IMR-90 (cell line): ENCODE results near the gene PNMA8C. TPM values are rescaled to one million over a fixed set of nuclear protein-coding genes. Genes with fewer than 3 reads are reported as not detected.

Experiments
- ATAC-seq: fragments of 200-7000 bp; cut with Tn5 transposase; 2 replicates; pipeline ENCODE4 v1.9.1; 2020; ENCODE audit warnings: low read depth, mild to moderate bottlenecking, moderate library complexity
- BruUV-seq: library from RNA; stranded (reverse); fragments of 400-500 nt; replicated peaks from 2 replicates; lab custom pipeline; 2021; lab: Mats Ljungman, UMichigan
- CTCF ChIA-PET: fragments of 300-600 bp; formaldehyde crosslinking; extraction: SDS; loops from one replicate; lab custom pipeline; 2021; ENCODE audit warnings: antibody characterized with exemption; lab: Yijun Ruan, JAX
- POLR2A ChIA-PET: fragments of 300-600 bp; sonication (Branson Sonifier 250); formaldehyde crosslinking; loops from one replicate; lab custom pipeline; 2022; ENCODE audit warnings: antibody characterized with exemption; ENCODE audit not compliant: unreplicated experiment; lab: Charles Lee
- DNase-seq: peaks from one replicate; pipeline ENCODE4 v3.0.0; 2013
- H2AFZ ChIP-seq: replicated peaks from 2 replicates; pipeline ENCODE3; 2013; ENCODE audit warnings: low read length, mild to moderate bottlenecking; ENCODE audit not compliant: poor library complexity
- H2AK5ac ChIP-seq: 2 replicates; pipeline ENCODE4 v1.6.1; 2013; ENCODE audit warnings: low read depth, low read length, inconsistent platforms
- H2AK9ac ChIP-seq: replicated peaks from 2 replicates; pipeline ENCODE3; 2013; ENCODE audit warnings: mild to moderate bottlenecking, low read depth, low read length, moderate library complexity; ENCODE audit not compliant: poor library complexity
- H2BK120ac ChIP-seq: 2 replicates; pipeline ENCODE4 v1.6.1; 2013; ENCODE audit warnings: low read depth, low read length, inconsistent platforms
- H2BK15ac ChIP-seq: 3 replicates; pipeline ENCODE4 v1.6.1; 2013; ENCODE audit warnings: low read depth, low read length, inconsistent platforms
- H2BK20ac ChIP-seq: 2 replicates; pipeline ENCODE4 v1.6.1; 2013; ENCODE audit warnings: low read depth, mild to moderate bottlenecking, inconsistent platforms, low read length, moderate library complexity
- H2BK5ac ChIP-seq: 2 replicates; pipeline ENCODE4 v1.6.1; 2013; ENCODE audit warnings: mild to moderate bottlenecking, low read depth, low read length, inconsistent platforms; ENCODE audit not compliant: poor library complexity, severe bottlenecking
- H3K14ac ChIP-seq: replicated peaks from 2 replicates; pipeline ENCODE4 v1.6.1; 2013; ENCODE audit warnings: low read depth, low read length, inconsistent platforms
- H3K18ac ChIP-seq: 2 replicates; pipeline ENCODE4 v1.6.1; 2013; ENCODE audit warnings: low read depth, low read length, control low read depth
- H3K23ac ChIP-seq: 2 replicates; pipeline ENCODE4 v1.6.1; 2013; ENCODE audit warnings: low read depth, low read length, inconsistent platforms
- H3K27ac ChIP-seq: 2 replicates; pipeline ENCODE4 v1.5.1; 2013; ENCODE audit warnings: mild to moderate bottlenecking, control low read depth, low read length; ENCODE audit not compliant: insufficient read depth
- H3K27me3 ChIP-seq: 2 replicates; pipeline ENCODE4 v1.6.1; 2013; ENCODE audit warnings: low read length; ENCODE audit not compliant: control insufficient read depth, insufficient read depth
- H3K36me3 ChIP-seq: 2 replicates; pipeline ENCODE4 v1.6.1; 2013; ENCODE audit warnings: low read length, mixed read lengths; ENCODE audit not compliant: control insufficient read depth, insufficient read depth
- H3K4ac ChIP-seq: 2 replicates; pipeline ENCODE4 v1.6.1; 2013; ENCODE audit warnings: low read depth, low read length, inconsistent platforms
- H3K4me1 ChIP-seq: 2 replicates; pipeline ENCODE4 v1.6.1; 2013; ENCODE audit warnings: low read length, mixed read lengths; ENCODE audit not compliant: control insufficient read depth, insufficient read depth
- H3K4me2 ChIP-seq: 2 replicates; pipeline ENCODE4 v1.6.1; 2013; ENCODE audit warnings: low read depth, mild to moderate bottlenecking, control low read depth, low read length, moderate library complexity
- H3K4me3 ChIP-seq: 2 replicates; pipeline ENCODE4 v1.5.1; 2013; ENCODE audit warnings: low read depth, mild to moderate bottlenecking, control low read depth, low read length, moderate library complexity; ENCODE audit not compliant: insufficient read depth
- H3K56ac ChIP-seq: 2 replicates; pipeline ENCODE4 v1.6.1; 2013; ENCODE audit warnings: low read length, inconsistent platforms; ENCODE audit not compliant: insufficient read depth; ENCODE audit errors: extremely low read depth
- H3K79me1 ChIP-seq, 2 experiments: 2 replicates each; pipeline ENCODE4 v1.6.1; 2013; ENCODE audit warnings: low read length in 2 of 2, inconsistent platforms in 1 of 2, low read depth in 1 of 2
- H3K9ac ChIP-seq: 2 replicates; pipeline ENCODE4 v1.6.1; 2013; ENCODE audit warnings: low read depth, low read length, control low read depth
- H3K9me1 ChIP-seq: 2 replicates; pipeline ENCODE4 v1.6.1; 2013; ENCODE audit warnings: low read length, inconsistent platforms; ENCODE audit not compliant: insufficient read depth
- H3K9me3 ChIP-seq: 2 replicates; pipeline ENCODE4 v1.6.1; 2013; ENCODE audit warnings: low read length; ENCODE audit not compliant: control insufficient read depth, insufficient read depth
- H4K20me1 ChIP-seq: 2 replicates; pipeline ENCODE4 v1.6.1; 2013; ENCODE audit warnings: low read length, inconsistent platforms; ENCODE audit not compliant: insufficient read depth
- H4K5ac ChIP-seq: 2 replicates; pipeline ENCODE4 v1.6.1; 2013; ENCODE audit warnings: mild to moderate bottlenecking, low read depth, low read length, control low read depth
- H4K8ac ChIP-seq, 2 experiments: 2 replicates each; pipeline ENCODE4 v1.6.1; 2013; ENCODE audit warnings: low read depth in 2 of 2, low read length in 2 of 2, control low read depth in 1 of 2, inconsistent platforms in 1 of 2
- H4K91ac ChIP-seq: 2 replicates; pipeline ENCODE4 v1.6.1; 2013; ENCODE audit warnings: low read depth, low read length, inconsistent platforms; ENCODE audit not compliant: insufficient read depth
- BHLHE40 ChIP-seq: fragments of 150-350 bp; IDR thresholded peaks from 2 replicates; pipeline ENCODE4 v1.6.1; 2016; ENCODE audit warnings: mild to moderate bottlenecking, low read depth, low read length
- CEBPB ChIP-seq: IDR thresholded peaks from 2 replicates; pipeline ENCODE4 v1.6.1; 2012; ENCODE audit warnings: low read depth, low read length, improper control_type of control experiment
- CHD1 ChIP-seq: IDR thresholded peaks from 2 replicates; pipeline ENCODE4 v1.6.1; 2012; ENCODE audit warnings: low read depth, low read length, improper control_type of control experiment
- FOS ChIP-seq: fragments of 150-350 bp; IDR thresholded peaks from 2 replicates; pipeline ENCODE4 v1.6.1; 2016; ENCODE audit warnings: low read depth, low read length
- MAFK ChIP-seq: IDR thresholded peaks from 2 replicates; pipeline ENCODE4 v1.6.1; 2012; ENCODE audit warnings: low read depth, low read length, improper control_type of control experiment
- MAZ ChIP-seq: IDR thresholded peaks from 2 replicates; pipeline ENCODE4 v1.6.1; 2012; ENCODE audit warnings: low read depth, mild to moderate bottlenecking, low read length, improper control_type of control experiment, moderate library complexity, borderline replicate concordance
- MXI1 ChIP-seq: IDR thresholded peaks from 2 replicates; pipeline ENCODE4 v1.6.1; 2012; ENCODE audit warnings: low read depth, mild to moderate bottlenecking, low read length, moderate library complexity, borderline replicate concordance
- NFE2L2 ChIP-seq: fragments of 150-350 bp; IDR thresholded peaks from 2 replicates; pipeline ENCODE4 v1.6.1; 2016; ENCODE audit warnings: low read depth, mild to moderate bottlenecking, low read length
- POLR2A ChIP-seq: IDR thresholded peaks from 2 replicates; pipeline ENCODE4 v1.6.1; 2012; ENCODE audit warnings: mild to moderate bottlenecking, low read depth, low read length
- RAD21 ChIP-seq: IDR thresholded peaks from 2 replicates; pipeline ENCODE4 v1.6.1; 2012; ENCODE audit warnings: low read length, improper control_type of control experiment
- RFX5 ChIP-seq: IDR thresholded peaks from 2 replicates; pipeline ENCODE4 v1.8.0; 2012; ENCODE audit warnings: low read depth, mild to moderate bottlenecking, low read length, moderate library complexity
- SMC3 ChIP-seq: fragments of 150-350 bp; IDR thresholded peaks from 2 replicates; pipeline ENCODE4 v1.6.1; 2016; ENCODE audit warnings: low read depth, mild to moderate bottlenecking, antibody characterized with exemption, low read length, moderate library complexity
- WGBS, 2 experiments: methylation state at CpG; one replicate each; pipeline versions ENCODE4 v1.1.5 to v1.1.7; 2013; ENCODE audit warnings: missing lambda C conversion rate in 2 of 2; ENCODE audit not compliant: insufficient read length in 1 of 2; ENCODE audit errors: extremely low coverage in 2 of 2; 5-methylcytosine and 5-hydroxymethylcytosine counted together
- dilution Hi-C: fragments of 300-500 bp; cut with HindIII; formaldehyde crosslinking; loops from one replicate; pipeline ENCODE4 v1.14.3; 2018; ENCODE audit warnings: low sequenced_read_pairs; ENCODE audit not compliant: unreplicated experiment
- in situ Hi-C: fragments of 300-500 bp; cut with MboI; formaldehyde crosslinking; loops from 3 replicates; pipeline ENCODE4 v1.14.3; 2019; ENCODE audit warnings: low sequenced_read_pairs, inconsistent platforms, mixed read lengths
- intact Hi-C: fragments of 100-400 bp; cut with micrococcal nuclease; formaldehyde crosslinking; loops from 2 replicates; pipeline ENCODE4 v1.10.0; 2022
- polyA plus RNA-seq, 3 experiments: library from polyadenylated mRNA; depleted of rRNA; stranded (reverse); fragments of >200 nt; gene quantifications; 2 replicates each; pipeline ENCODE4 v1.2.3, GENCODE V29; 2012; ENCODE audit warnings: low replicate concordance in 1 of 3
- total RNA-seq: library from RNA; depleted of rRNA; stranded (reverse); fragments of >200 nt; gene quantifications from 2 replicates; pipeline ENCODE4 v1.2.3, GENCODE V29; 2012
- TF ChIP-seq, protein P1 (sequence below): conservative IDR thresholded peaks from 2 replicates; pipeline ENCODE4 v1.5.1; 2012; ENCODE audit warnings: mild to moderate bottlenecking, low read depth, low read length, improper control_type of control experiment
- TF ChIP-seq, protein P2 (sequence below): fragments of 150-350 bp; IDR thresholded peaks from 2 replicates; pipeline ENCODE4 v1.6.1; 2017; ENCODE audit warnings: mild to moderate bottlenecking, antibody characterized with exemption, low read length, low read depth

The PNMA8C gene
- total and polyA plus RNA-seq, 2 of the 4 experiments (the other 2 are of a cell fraction) = 0.09 to 0.18 TPM

DNA sequence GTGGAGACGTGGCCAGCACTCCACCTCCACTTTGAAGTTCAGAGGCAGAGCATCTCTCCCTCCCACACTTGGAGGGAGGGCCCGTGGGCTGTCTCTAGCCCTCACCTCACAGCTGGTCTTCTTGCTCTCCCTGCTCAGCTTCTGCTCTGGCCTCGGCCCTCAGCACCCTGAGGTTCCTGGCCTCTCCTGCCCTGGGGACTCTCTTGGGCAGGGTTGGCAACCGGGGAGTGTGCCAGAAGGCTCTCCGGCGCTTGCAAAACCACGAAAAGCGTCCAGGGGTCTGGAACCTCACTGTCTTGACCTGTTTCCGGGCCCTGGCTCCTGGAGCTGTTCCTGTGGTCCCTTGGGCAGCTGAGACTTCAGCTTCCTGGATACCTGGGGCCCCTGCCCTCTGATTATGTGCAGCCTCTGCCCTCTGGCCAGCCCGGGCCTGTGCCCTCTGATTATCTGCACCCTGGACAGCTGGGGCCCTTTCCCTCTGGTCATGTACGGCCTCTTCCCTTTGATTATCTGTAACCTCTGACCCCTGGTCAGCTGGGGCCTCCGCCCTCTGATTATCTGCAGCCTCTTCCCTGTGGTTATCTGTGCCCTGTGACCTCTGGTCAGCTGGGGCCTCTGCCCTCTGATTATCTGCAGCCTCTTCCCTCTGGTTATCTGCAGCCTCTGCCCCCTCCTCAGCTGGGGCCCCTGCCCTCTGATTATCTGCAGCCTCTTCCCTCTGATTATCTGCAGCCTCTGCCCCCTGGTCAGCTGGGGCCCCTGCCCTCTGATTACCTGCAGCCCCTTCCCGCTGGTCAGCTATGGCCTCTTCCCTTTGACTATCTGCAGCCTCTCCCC is 17.4 kb downstream of the PNMA8C start:
- in situ Hi-C loops (no loop called here), intact Hi-C loops (no loop called here), dilution Hi-C loops (no loop called here)
- POLR2A ChIA-PET = no interaction called here
- Histone ChIP-seq H4K8ac (no peak overlapping the region), H3K18ac (no peak overlapping the region), H3K23ac (peak overlapping the region; percentile 3; the same call in 1 of the 2 replicates), H2AK5ac (0 out of 2 replicates have a peak overlapping the region, but pooled peaks have one; percentile 13), H3K27me3 (peaks cover 4% of the 10 kb centered on the region; the same call in 1 of the 2 replicates), H2BK20ac (no peak overlapping the region), H2AFZ (peak overlapping the region; percentile 94), H3K4me3 (peak overlapping the region; percentile 57), H2BK120ac (no peak overlapping the region), H4K20me1 (peaks cover 7% of the 10 kb centered on the region), H4K91ac (no peak overlapping the region), H3K9me1 (peaks cover 3% of the 10 kb centered on the region; the same call in 1 of the 2 replicates), H4K5ac (no peak overlapping the region), H2BK15ac (no peak overlapping the region), H2BK5ac (no peak overlapping the region), H3K27ac (no peak overlapping the region), H3K79me1 (peaks cover 20 to 34% of the 10 kb centered on the region in 2 experiments; a peak in 3 of 4 replicates), H3K4ac (0 out of 2 replicates have a peak overlapping the region, but pooled peaks have one; percentile 38), H2AK9ac (peak overlapping the region; percentile 66), H3K9me3 (no peaks in the 10 kb centered on the region), H3K4me1 (peaks cover 18% of the 10 kb centered on the region), H3K36me3 (peaks cover 6% of the 10 kb centered on the region; the same call in 1 of the 2 replicates), H3K9ac (peak overlapping the region; percentile 38; the same call in 1 of the 2 replicates), H3K4me2 (peak overlapping the region; percentile 86), H3K14ac (peak overlapping the region; percentile 78), H3K56ac (no peak overlapping the region)
- CTCF ChIA-PET = no interaction called here
- TF ChIP-seq FOS (no peak), SMC3 (no peak), POLR2A (no peak), CEBPB (no peak), CHD1 (no peak), RFX5 (no peak), MAFK (no peak), BHLHE40 (no peak), RAD21 (no peak), NFE2L2 (no peak), MAZ (no peak), MXI1 (no peak)
- TF ChIP-seq, protein P1, sequence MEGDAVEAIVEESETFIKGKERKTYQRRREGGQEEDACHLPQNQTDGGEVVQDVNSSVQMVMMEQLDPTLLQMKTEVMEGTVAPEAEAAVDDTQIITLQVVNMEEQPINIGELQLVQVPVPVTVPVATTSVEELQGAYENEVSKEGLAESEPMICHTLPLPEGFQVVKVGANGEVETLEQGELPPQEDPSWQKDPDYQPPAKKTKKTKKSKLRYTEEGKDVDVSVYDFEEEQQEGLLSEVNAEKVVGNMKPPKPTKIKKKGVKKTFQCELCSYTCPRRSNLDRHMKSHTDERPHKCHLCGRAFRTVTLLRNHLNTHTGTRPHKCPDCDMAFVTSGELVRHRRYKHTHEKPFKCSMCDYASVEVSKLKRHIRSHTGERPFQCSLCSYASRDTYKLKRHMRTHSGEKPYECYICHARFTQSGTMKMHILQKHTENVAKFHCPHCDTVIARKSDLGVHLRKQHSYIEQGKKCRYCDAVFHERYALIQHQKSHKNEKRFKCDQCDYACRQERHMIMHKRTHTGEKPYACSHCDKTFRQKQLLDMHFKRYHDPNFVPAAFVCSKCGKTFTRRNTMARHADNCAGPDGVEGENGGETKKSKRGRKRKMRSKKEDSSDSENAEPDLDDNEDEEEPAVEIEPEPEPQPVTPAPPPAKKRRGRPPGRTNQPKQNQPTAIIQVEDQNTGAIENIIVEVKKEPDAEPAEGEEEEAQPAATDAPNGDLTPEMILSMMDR = no peak
- TF ChIP-seq, protein P2, sequence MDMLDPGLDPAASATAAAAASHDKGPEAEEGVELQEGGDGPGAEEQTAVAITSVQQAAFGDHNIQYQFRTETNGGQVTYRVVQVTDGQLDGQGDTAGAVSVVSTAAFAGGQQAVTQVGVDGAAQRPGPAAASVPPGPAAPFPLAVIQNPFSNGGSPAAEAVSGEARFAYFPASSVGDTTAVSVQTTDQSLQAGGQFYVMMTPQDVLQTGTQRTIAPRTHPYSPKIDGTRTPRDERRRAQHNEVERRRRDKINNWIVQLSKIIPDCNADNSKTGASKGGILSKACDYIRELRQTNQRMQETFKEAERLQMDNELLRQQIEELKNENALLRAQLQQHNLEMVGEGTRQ = no peak
- 72% methylated on average over 10 of the region's 13 CpGs; no CpG with 5 or more reads in 1 of the 2 experiments for WGBS, 2 experiments
- no TSS peak for BruUV-seq
- DNase-seq (no peak), ATAC-seq (no peak)
